Natural killer cell (primary cell): ENCODE measurements around the gene AIFM2. TPM values are rescaled to one million over a fixed set of nuclear protein-coding genes. Genes with fewer than 3 reads are reported as not detected.
"Not testable (repeated sequence)": the region's sequence is repeated elsewhere in the genome, so short reads cannot be mapped to it uniquely, and the experiment has no call there.

Experiments used
- ATAC-seq, 3 donors: fragments of 150-1000 bp in 2 of 3; fragments of 200-7000 bp in 1 of 3; cut with Tn5 transposase; 1 replicate in 1 of 3; 2 replicates in 2 of 3; pipeline ENCODE4 v1.10.0; 2021; ENCODE audit warnings: mild to moderate bottlenecking in 2 of 3, moderate library complexity in 2 of 3
- DNase-seq, 2 donors: peaks; one replicate each; pipeline versions ENCODE4 v3.0.0 to v3.0.0-alpha.2; 2013 to 2021; ENCODE audit warnings: mixed read lengths in 1 of 2
- H3K27ac ChIP-seq: one replicate; pipeline ENCODE4 v1.5.1; 2013; ENCODE audit warnings: mild to moderate bottlenecking, low read length
- H3K27me3 ChIP-seq: one replicate; pipeline ENCODE4 v1.6.1; 2013; ENCODE audit warnings: low read length; ENCODE audit not compliant: control insufficient read depth, insufficient read depth
- H3K36me3 ChIP-seq: one replicate; pipeline ENCODE4 v1.6.1; 2013; ENCODE audit warnings: low read length; ENCODE audit not compliant: control insufficient read depth, insufficient read depth
- H3K4me1 ChIP-seq: one replicate; pipeline ENCODE4 v1.6.1; 2013; ENCODE audit warnings: low read length; ENCODE audit not compliant: control insufficient read depth, insufficient read depth
- H3K4me3 ChIP-seq: one replicate; pipeline ENCODE4 v1.5.1; 2013; ENCODE audit warnings: low read length
- H3K9me3 ChIP-seq: one replicate; pipeline ENCODE4 v1.6.1; 2013; ENCODE audit warnings: low read length; ENCODE audit not compliant: control insufficient read depth, insufficient read depth
- H3K27ac Mint-ChIP-seq, 2 donors: one replicate each; pipeline ENCODE4 v1.8.0; 2022; ENCODE audit warnings: mild to moderate bottlenecking in 2 of 2, mixed read lengths in 2 of 2, moderate library complexity in 1 of 2
- H3K27me3 Mint-ChIP-seq, 2 donors: one replicate each; pipeline ENCODE4 v1.8.0; 2022; ENCODE audit warnings: low read depth in 2 of 2, mixed read lengths in 2 of 2
- H3K36me3 Mint-ChIP-seq: one replicate; pipeline ENCODE4 v1.8.0; 2022; ENCODE audit warnings: mixed read lengths
- H3K4me1 Mint-ChIP-seq, 2 donors: one replicate each; pipeline ENCODE4 v1.8.0; 2022; ENCODE audit warnings: mixed read lengths in 2 of 2
- H3K4me3 Mint-ChIP-seq: one replicate; pipeline ENCODE4 v1.8.0; 2022; ENCODE audit warnings: mild to moderate bottlenecking, moderate library complexity, mixed read lengths
- H3K9me3 Mint-ChIP-seq, 2 donors: one replicate each; pipeline ENCODE4 v1.8.0; 2022; ENCODE audit warnings: mixed read lengths in 2 of 2
- CTCF ChIP-seq: fragments of 200-600 bp; IDR thresholded peaks from one replicate; pipeline ENCODE4 v1.8.0; 2022; ENCODE audit warnings: antibody characterized with exemption
- WGBS: methylation state at CpG from one replicate; pipeline ENCODE4 v1.1.7; 2013; ENCODE audit warnings: missing lambda C conversion rate; ENCODE audit not compliant: insufficient coverage; 5-methylcytosine and 5-hydroxymethylcytosine counted together
- intact Hi-C: fragments of 100-400 bp; cut with micrococcal nuclease; formaldehyde crosslinking; loops from one replicate; pipeline ENCODE4 v1.14.2; 2022
- total RNA-seq, 4 donors: library from RNA; stranded (reverse); fragments of 120-200 nt in 1 of 4; gene quantifications; one replicate each; pipeline versions ENCODE4 v1.2.3 to v1.2.4, GENCODE V29; 2013 to 2022

The AIFM2 gene
- total RNA-seq, result 1 to 10 TPM; 3.7 to 4.2 (median 3.9) TPM
- 4.2 TPM for total RNA-seq (2013)

GRCh38 chr10:70132098-70133029 lies at the start of gene AIFM2:
TSS of gene AIFM2 (minus strand) at chr10:70132825. CDS start at chr10:70124084, 8,741 bp downstream.
- Histone ChIP-seq H3K4me1 (peaks cover 20% of the 10 kb centered on the region), H3K27me3 (no peaks in the 10 kb centered on the region), H3K36me3 (no peaks in the 10 kb centered on the region), H3K4me3 (peak within 1 kb of the TSS; percentile 63), H3K27ac (no peak within 1 kb of the TSS), H3K9me3 (no peaks in the 10 kb centered on the region)
- Mint-ChIP-seq H3K4me1 (peaks cover 24 to 38% of the 10 kb centered on the region in 2 donors), H3K27me3 (no peaks in the 10 kb centered on the region), H3K27ac (peak within 1 kb of the TSS; percentile 69 to 83), H3K9me3 (no peaks in the 10 kb centered on the region), H3K36me3 (no peaks in the 10 kb centered on the region), H3K4me3 (peak within 1 kb of the TSS; percentile 95)
- no peak for TF ChIP-seq CTCF
- ATAC-seq (peak; percentile 54 to 90 (median 87)), DNase-seq (peak; percentile 33 to 65)
- intact Hi-C loops, result no loop called here
- 10% methylated on average over 80 of the region's 80 CpGs for WGBS

GRCh38 chr10:70179209-70179608 lies 46.6 kb upstream of the AIFM2 start:
- DNase-seq, H3K36me3 ChIP-seq, H3K27me3 ChIP-seq, ATAC-seq, H3K27ac ChIP-seq, intact Hi-C loops, H3K36me3 Mint-ChIP-seq, H3K4me3 Mint-ChIP-seq, H3K4me3 ChIP-seq, H3K4me1 ChIP-seq, H3K9me3 ChIP-seq, H3K9me3 Mint-ChIP-seq, H3K27ac Mint-ChIP-seq, H3K4me1 Mint-ChIP-seq: not testable (repeated sequence)
- peaks cover 31 to 37% of the 10 kb centered on the region in 2 donors for H3K27me3 Mint-ChIP-seq
- 98% methylated on average over 7 of the region's 8 CpGs for WGBS

GRCh38 chr10:70178139-70178725 lies 45.6 kb upstream of the AIFM2 start:
- no peak for ATAC-seq
- DNase-seq, result no peak
- Mint-ChIP-seq H3K9me3 (peaks cover 0 to 2% of the 10 kb centered on the region in 2 donors), H3K27ac (no peak overlapping the region), H3K4me1 (peaks cover 9 to 15% of the 10 kb centered on the region in 2 donors), H3K36me3 (no peaks in the 10 kb centered on the region), H3K4me3 (no peak overlapping the region), H3K27me3 (peaks cover 27 to 33% of the 10 kb centered on the region in 2 donors)
- no peaks in the 10 kb centered on the region for H3K9me3 ChIP-seq
- peaks cover 18% of the 10 kb centered on the region for H3K4me1 ChIP-seq
- 100% methylated on average over 1 of the region's 4 CpGs for WGBS
- no peak overlapping the region for H3K27ac ChIP-seq
- intact Hi-C loops, result no loop called here
- no peaks in the 10 kb centered on the region for H3K36me3 ChIP-seq
- no peak for TF ChIP-seq CTCF
- H3K4me3 ChIP-seq, result no peak overlapping the region
- no peaks in the 10 kb centered on the region for H3K27me3 ChIP-seq

GRCh38 chr10:70176441-70176840 lies 43.8 kb upstream of the AIFM2 start:
- ATAC-seq, result no peak
- Mint-ChIP-seq H3K4me3 (no peak overlapping the region), H3K9me3 (peaks cover 0 to 2% of the 10 kb centered on the region in 2 donors), H3K4me1 (peaks cover 9 to 15% of the 10 kb centered on the region in 2 donors), H3K36me3 (no peaks in the 10 kb centered on the region), H3K27me3 (peaks cover 21 to 27% of the 10 kb centered on the region in 2 donors), H3K27ac (no peak overlapping the region)
- intact Hi-C loops, result no loop called here
- Histone ChIP-seq H3K9me3 (no peaks in the 10 kb centered on the region), H3K27ac (no peak overlapping the region), H3K27me3 (no peaks in the 10 kb centered on the region), H3K4me3 (no peak overlapping the region), H3K4me1 (peaks cover 20% of the 10 kb centered on the region), H3K36me3 (no peaks in the 10 kb centered on the region)
- 67% methylated on average over 3 of the region's 6 CpGs for WGBS
- TF ChIP-seq CTCF, result no peak
- no peak for DNase-seq
